ENCODE results near the gene CCKAR.

DNA sequence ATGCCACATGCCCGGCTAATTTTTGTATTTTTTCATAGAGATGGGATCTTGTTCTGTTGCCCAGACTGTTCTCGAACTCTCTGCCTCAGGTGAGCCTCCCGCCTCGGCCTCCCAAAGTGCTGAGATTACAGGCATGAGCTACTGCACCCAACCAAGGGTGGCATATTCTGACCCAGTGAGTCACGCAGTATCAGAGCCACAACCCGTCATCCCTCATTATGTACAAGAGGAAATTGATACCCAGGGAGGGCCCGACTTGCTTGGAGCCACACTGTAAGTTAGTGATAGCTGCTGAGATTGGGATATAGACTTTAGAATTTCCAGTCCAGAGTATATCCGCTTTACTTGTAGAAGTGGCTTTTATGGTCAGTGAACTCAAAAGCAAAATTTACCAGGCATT is 14.6 kb downstream of the CCKAR start:
- no peak for TF ChIP-seq POLR2A (IDR thresholded peaks at IDR 0.05)
- TF ChIP-seq, protein P1, sequence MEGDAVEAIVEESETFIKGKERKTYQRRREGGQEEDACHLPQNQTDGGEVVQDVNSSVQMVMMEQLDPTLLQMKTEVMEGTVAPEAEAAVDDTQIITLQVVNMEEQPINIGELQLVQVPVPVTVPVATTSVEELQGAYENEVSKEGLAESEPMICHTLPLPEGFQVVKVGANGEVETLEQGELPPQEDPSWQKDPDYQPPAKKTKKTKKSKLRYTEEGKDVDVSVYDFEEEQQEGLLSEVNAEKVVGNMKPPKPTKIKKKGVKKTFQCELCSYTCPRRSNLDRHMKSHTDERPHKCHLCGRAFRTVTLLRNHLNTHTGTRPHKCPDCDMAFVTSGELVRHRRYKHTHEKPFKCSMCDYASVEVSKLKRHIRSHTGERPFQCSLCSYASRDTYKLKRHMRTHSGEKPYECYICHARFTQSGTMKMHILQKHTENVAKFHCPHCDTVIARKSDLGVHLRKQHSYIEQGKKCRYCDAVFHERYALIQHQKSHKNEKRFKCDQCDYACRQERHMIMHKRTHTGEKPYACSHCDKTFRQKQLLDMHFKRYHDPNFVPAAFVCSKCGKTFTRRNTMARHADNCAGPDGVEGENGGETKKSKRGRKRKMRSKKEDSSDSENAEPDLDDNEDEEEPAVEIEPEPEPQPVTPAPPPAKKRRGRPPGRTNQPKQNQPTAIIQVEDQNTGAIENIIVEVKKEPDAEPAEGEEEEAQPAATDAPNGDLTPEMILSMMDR (IDR thresholded peaks at IDR 0.05): no peak

Measured in ovary (tissue), 3 donors.